CD14-positive monocyte (primary cell): ENCODE data around the gene RBM4B. TPM values are rescaled to one million over a fixed set of nuclear protein-coding genes. Genes with fewer than 3 reads are reported as not detected.
"Not testable (repeated sequence)": the region's sequence is repeated elsewhere in the genome, so short reads cannot be mapped to it uniquely, and the experiment has no call there.

Source experiments
- DNase-seq, 3 donors: peaks; one replicate each; pipeline ENCODE4 v3.0.0-alpha.2; 2011 to 2022
- H2AFZ ChIP-seq: 2 replicates; pipeline ENCODE4 v1.6.0; 2012; ENCODE audit warnings: mild to moderate bottlenecking, low read depth, low read length, inconsistent platforms; ENCODE audit not compliant: insufficient read depth, poor library complexity, severe bottlenecking
- H3K27ac ChIP-seq, 2 donors: 1 replicate in 1 of 2; 2 replicates in 1 of 2; pipeline ENCODE4 v1.5.1; 2012 to 2013; ENCODE audit warnings: low read length in 2 of 2, control low read depth in 1 of 2, inconsistent platforms in 1 of 2, low read depth in 1 of 2, mild to moderate bottlenecking in 1 of 2
- H3K27me3 ChIP-seq, 2 donors: one replicate each; pipeline versions ENCODE4 v1.6.0 to v1.6.1; 2011 to 2013; ENCODE audit warnings: low read length in 2 of 2; ENCODE audit not compliant: control insufficient read depth in 2 of 2, insufficient read depth in 2 of 2
- H3K36me3 ChIP-seq, 2 donors: replicated peaks in 1 of 2; 1 replicate in 1 of 2; 2 replicates in 1 of 2; pipeline versions ENCODE4 v1.5.1 to v1.6.1; 2012 to 2013; ENCODE audit warnings: low read length in 2 of 2, control low read depth in 1 of 2, inconsistent platforms in 1 of 2, mild to moderate bottlenecking in 1 of 2; ENCODE audit not compliant: insufficient read depth in 2 of 2, control insufficient read depth in 1 of 2
- H3K4me1 ChIP-seq, 2 donors: 1 replicate in 1 of 2; 2 replicates in 1 of 2; pipeline versions ENCODE4 v1.5.1 to v1.6.1; 2012 to 2013; ENCODE audit warnings: low read length in 2 of 2, control low read depth in 1 of 2, inconsistent platforms in 1 of 2, mild to moderate bottlenecking in 1 of 2, moderate library complexity in 1 of 2; ENCODE audit not compliant: insufficient read depth in 2 of 2, control insufficient read depth in 1 of 2
- H3K4me2 ChIP-seq: replicated peaks from 2 replicates; pipeline ENCODE3; 2012; ENCODE audit warnings: low read length, moderate library complexity, mild to moderate bottlenecking; ENCODE audit not compliant: poor library complexity, severe bottlenecking; ENCODE audit errors: extremely low read depth
- H3K4me3 ChIP-seq, 3 experiments: fragments of 200-600 bp in 1 of 3; sonication (generic) in 1 of 3; replicated peaks in 1 of 3; 1 replicate in 2 of 3; 2 replicates in 1 of 3; pipeline ENCODE4 v1.5.1; 2011 to 2013; ENCODE audit warnings: low read length in 3 of 3, mild to moderate bottlenecking in 3 of 3, control low read depth in 2 of 3, low read depth in 2 of 3, inconsistent platforms in 1 of 3, moderate library complexity in 1 of 3
- H3K79me2 ChIP-seq: 2 replicates; pipeline ENCODE4 v1.6.0; 2012; ENCODE audit warnings: mild to moderate bottlenecking, control low read depth, inconsistent platforms, low read length, moderate library complexity; ENCODE audit not compliant: insufficient read depth
- H3K9ac ChIP-seq: 2 replicates; pipeline ENCODE4 v1.6.0; 2017; ENCODE audit warnings: low read length, mild to moderate bottlenecking; ENCODE audit not compliant: insufficient read depth, poor library complexity, severe bottlenecking
- H3K9me3 ChIP-seq, 2 donors: replicated peaks in 1 of 2; 1 replicate in 1 of 2; 2 replicates in 1 of 2; pipeline versions ENCODE4 v1.5.1 to v1.6.1; 2012 to 2013; ENCODE audit warnings: low read length in 2 of 2, control low read depth in 1 of 2; ENCODE audit not compliant: control insufficient read depth in 1 of 2, insufficient read depth in 1 of 2
- H4K20me1 ChIP-seq: 2 replicates; pipeline ENCODE4 v1.6.0; 2012; ENCODE audit warnings: mild to moderate bottlenecking, low read length, control low read depth, moderate library complexity; ENCODE audit not compliant: insufficient read depth
- H3K27ac Mint-ChIP-seq, 7 donors: one replicate each; pipeline ENCODE4 v1.8.0; 2020; ENCODE audit warnings: mild to moderate bottlenecking in 7 of 7, mixed read lengths in 7 of 7, moderate library complexity in 6 of 7, inconsistent platforms in 2 of 7
- H3K27me3 Mint-ChIP-seq, 3 donors: one replicate each; pipeline ENCODE4 v1.8.0; 2021 to 2022; ENCODE audit warnings: low read depth in 3 of 3, mild to moderate bottlenecking in 3 of 3, mixed read lengths in 3 of 3, moderate library complexity in 3 of 3, inconsistent platforms in 1 of 3
- H3K36me3 Mint-ChIP-seq, 2 donors: one replicate each; pipeline ENCODE4 v1.8.0; 2020; ENCODE audit warnings: mixed read lengths in 2 of 2, inconsistent platforms in 1 of 2, mild to moderate bottlenecking in 1 of 2
- H3K4me1 Mint-ChIP-seq: one replicate; pipeline ENCODE4 v1.8.0; 2020; ENCODE audit warnings: mild to moderate bottlenecking, mixed read lengths
- H3K4me3 Mint-ChIP-seq, 2 donors: one replicate each; pipeline ENCODE4 v1.8.0; 2020; ENCODE audit warnings: mild to moderate bottlenecking in 2 of 2, mixed read lengths in 2 of 2, moderate library complexity in 1 of 2
- H3K9me3 Mint-ChIP-seq, 7 donors: one replicate each; pipeline ENCODE4 v1.8.0; 2020 to 2022; ENCODE audit warnings: mixed read lengths in 7 of 7, mild to moderate bottlenecking in 6 of 7, moderate library complexity in 6 of 7, inconsistent platforms in 2 of 7
- CTCF ChIP-seq: fragments of 200-600 bp; IDR thresholded peaks from one replicate; pipeline ENCODE4 v1.8.0; 2022; ENCODE audit warnings: antibody characterized with exemption, mild to moderate bottlenecking
- WGBS: methylation state at CpG from one replicate; pipeline ENCODE4 v1.1.5; 2013; ENCODE audit warnings: missing lambda C conversion rate; ENCODE audit not compliant: insufficient coverage; 5-methylcytosine and 5-hydroxymethylcytosine counted together
- intact Hi-C, 2 donors: fragments of 100-400 bp; cut with micrococcal nuclease; formaldehyde crosslinking; loops; one replicate each; pipeline versions ENCODE4 v1.15.0 to v1.15.1; 2023
- polyA plus RNA-seq, 3 donors: library from polyadenylated mRNA; depleted of rRNA in 1 of 3; unstranded in 2 of 3; stranded (reverse) in 1 of 3; fragments of 300-500 nt in 2 of 3; fragments of >200 nt in 1 of 3; fragmentation: Illumina TruSeq in 2 of 3; gene quantifications; 1 replicate in 2 of 3; 2 replicates in 1 of 3; pipeline ENCODE4 v1.2.3, GENCODE V29; 2012 to 2021

Gene RBM4B
- polyA plus RNA-seq, 3 donors, result 7.8 to 14.3 (median 11.2) TPM

GRCh38 chr11:66725114-66725513 is 47.4 kb upstream of the RBM4B start:
- H2AFZ ChIP-seq, result no peak overlapping the region
- Mint-ChIP-seq H3K4me1 (peaks cover 11% of the 10 kb centered on the region), H3K4me3 (peak overlapping the region in 1 of 2 donors; percentile 33), H3K27me3 (peaks cover 59 to 66% (median 61%) of the 10 kb centered on the region in 3 donors), H3K27ac (no peak overlapping the region), H3K9me3 (peaks cover 0 to 19% (median 12%) of the 10 kb centered on the region in 7 donors), H3K36me3 (peaks cover 5 to 7% of the 10 kb centered on the region in 2 donors)
- peaks cover 0 to 30% of the 10 kb centered on the region in 2 donors for H3K9me3 ChIP-seq
- no peaks in the 10 kb centered on the region for H3K79me2 ChIP-seq
- H3K9ac ChIP-seq, result no peak overlapping the region
- H3K4me1 ChIP-seq, result peaks cover 6 to 10% of the 10 kb centered on the region in 2 donors
- no peak overlapping the region for H3K27ac ChIP-seq
- TF ChIP-seq CTCF, result no peak
- no peaks in the 10 kb centered on the region for H4K20me1 ChIP-seq
- no peak for DNase-seq
- intact Hi-C loops, result no loop called here
- H3K36me3 ChIP-seq, result no peaks in the 10 kb centered on the region
- no peak overlapping the region for H3K4me3 ChIP-seq
- H3K4me2 ChIP-seq, result no peak overlapping the region
- WGBS, result 86% methylated on average over 1 of the region's 1 CpG
- peaks cover 50 to 57% of the 10 kb centered on the region in 2 donors for H3K27me3 ChIP-seq

- intact Hi-C loops, H3K36me3 ChIP-seq, H2AFZ ChIP-seq, H3K9ac ChIP-seq, H3K4me3 ChIP-seq, H3K4me2 ChIP-seq, H3K79me2 ChIP-seq, H3K36me3 Mint-ChIP-seq, H3K27ac Mint-ChIP-seq, H3K4me1 ChIP-seq, DNase-seq, H4K20me1 ChIP-seq, H3K27ac ChIP-seq, H3K4me3 Mint-ChIP-seq: not testable (repeated sequence)
- Histone ChIP-seq H3K27me3 (peaks cover 41 to 49% of the 10 kb centered on the region in 2 donors), H3K9me3 (peaks cover 0 to 26% of the 10 kb centered on the region in 2 donors)
- Mint-ChIP-seq H3K4me1 (peaks cover 11% of the 10 kb centered on the region), H3K27me3 (peaks cover 51 to 57% (median 56%) of the 10 kb centered on the region in 3 donors), H3K9me3 (peaks cover 0 to 15% (median 12%) of the 10 kb centered on the region in 7 donors)
- WGBS, result 100% methylated on average over 3 of the region's 5 CpGs
Measured at GRCh38 chr11:66724167-66724566, 46.5 kb upstream of the RBM4B start.
